Transverse colon (tissue), 4 donors: ENCODE results near the gene ILF3. TPM values are rescaled to one million over a fixed set of nuclear protein-coding genes. Genes with fewer than 3 reads are reported as not detected.

Source experiments
- DNase-seq: peaks from one replicate; pipeline ENCODE4 v3.0.0-alpha.2; 2019
- H3K27ac ChIP-seq, 4 donors: fragments of 200-600 bp; sonication (generic); 2 replicates each; pipeline ENCODE4 v1.5.1; 2016 to 2018; ENCODE audit warnings: inconsistent platforms in 4 of 4
- H3K27me3 ChIP-seq: fragments of 200-600 bp; sonication (generic); 2 replicates; pipeline ENCODE4 v1.5.1; 2017; ENCODE audit warnings: inconsistent platforms
- H3K36me3 ChIP-seq, 4 donors: fragments of 200-600 bp; sonication (generic); 2 replicates each; pipeline ENCODE4 v1.5.1; 2017 to 2019; ENCODE audit warnings: inconsistent platforms in 4 of 4
- H3K4me1 ChIP-seq, 4 donors: fragments of 200-600 bp; sonication (generic); 2 replicates each; pipeline ENCODE4 v1.5.1; 2017 to 2020; ENCODE audit warnings: inconsistent platforms in 4 of 4
- H3K4me3 ChIP-seq, 4 donors: fragments of 200-600 bp; sonication (generic); 1 replicate in 1 of 4; 2 replicates in 3 of 4; pipeline versions ENCODE4 v1.5.1 to v1.6.1; 2017 to 2019; ENCODE audit warnings: inconsistent platforms in 4 of 4
- H3K9me3 ChIP-seq, 2 donors: fragments of 200-600 bp; sonication (generic); 2 replicates each; pipeline ENCODE4 v1.5.1; 2017 to 2019; ENCODE audit warnings: inconsistent platforms in 2 of 2
- EP300 ChIP-seq: sonication (generic); formaldehyde crosslinking; IDR thresholded peaks from one replicate; pipeline ENCODE4 v1.6.1; 2017; ENCODE audit warnings: antibody characterized with exemption, low read depth
- POLR2A ChIP-seq: fragments of 450-650 bp; IDR thresholded peaks from one replicate; pipeline ENCODE4 v1.6.1; 2016; ENCODE audit warnings: antibody characterized with exemption, mild to moderate bottlenecking, moderate library complexity
- POLR2AphosphoS5 ChIP-seq, 3 donors: sonication (generic); formaldehyde crosslinking; IDR thresholded peaks; one replicate each; pipeline ENCODE4 v1.6.1; 2016; ENCODE audit warnings: antibody characterized with exemption in 3 of 3
- WGBS, 2 donors: methylation state at CpG; one replicate each; pipeline ENCODE4 v1.1.5; 2018; ENCODE audit warnings: low coverage in 1 of 2; 5-methylcytosine and 5-hydroxymethylcytosine counted together
- in situ Hi-C, 4 donors: fragments of 200-750 bp; cut with MboI; loops; one replicate each; pipeline versions ENCODE4 v1.15.0 to v1.15.1; 2017; ENCODE audit warnings: low sequenced_read_pairs in 3 of 4, low pct_ligation_motif_present in 1 of 4, low pct_unique_long_range_greater_than_20kb in 1 of 4
- intact Hi-C: fragments of 100-400 bp; cut with DNase I; formaldehyde crosslinking; loops from one replicate; pipeline ENCODE4 v1.15.1; 2023; ENCODE audit warnings: low total_unique reads
- total RNA-seq, 4 donors: library from RNA; depleted of rRNA; stranded (reverse); fragments of >200 nt; gene quantifications; one replicate each; pipeline ENCODE4 v1.1.0, GENCODE V29; 2016
- TF ChIP-seq, protein P1 (sequence below), 5 experiments: fragments of 200-600 bp in 3 of 5; fragments of 450-650 bp in 2 of 5; sonication (generic) in 3 of 5; IDR thresholded peaks; 1 replicate in 2 of 5; 2 replicates in 3 of 5; pipeline ENCODE4 v1.5.1; 2016 to 2017; ENCODE audit warnings: antibody characterized with exemption in 5 of 5, inconsistent platforms in 3 of 5, mild to moderate bottlenecking in 2 of 5, moderate library complexity in 1 of 5

ILF3 gene
- total RNA-seq, 4 donors from 2014 or later: 73.6 to 242 (median 151) TPM

DNA sequence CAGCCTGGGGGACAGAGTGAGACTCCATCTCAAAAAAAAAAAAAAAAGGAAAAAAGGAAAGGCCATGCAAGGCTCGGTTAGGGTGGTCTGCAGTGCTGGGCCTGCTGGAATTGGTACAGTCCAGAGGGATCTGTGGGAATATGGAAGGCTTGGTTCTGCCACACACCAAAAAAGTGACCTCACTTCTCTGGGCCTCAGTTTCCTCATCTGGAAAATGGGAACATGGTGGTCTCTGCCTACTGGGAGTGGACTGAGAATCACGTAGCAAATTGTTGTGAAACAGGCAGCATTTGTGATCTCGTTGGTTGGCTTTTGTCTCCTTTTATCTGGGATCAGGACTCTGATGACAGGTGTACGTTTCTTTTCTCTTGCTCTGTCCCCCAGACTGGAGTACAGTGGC lies 71.3 kb downstream of the ILF3 start:
- 83 to 88% methylated on average over 2 to 4 of the region's 4 CpGs for WGBS, 2 donors
- intact Hi-C loops: no loop called here

DNA sequence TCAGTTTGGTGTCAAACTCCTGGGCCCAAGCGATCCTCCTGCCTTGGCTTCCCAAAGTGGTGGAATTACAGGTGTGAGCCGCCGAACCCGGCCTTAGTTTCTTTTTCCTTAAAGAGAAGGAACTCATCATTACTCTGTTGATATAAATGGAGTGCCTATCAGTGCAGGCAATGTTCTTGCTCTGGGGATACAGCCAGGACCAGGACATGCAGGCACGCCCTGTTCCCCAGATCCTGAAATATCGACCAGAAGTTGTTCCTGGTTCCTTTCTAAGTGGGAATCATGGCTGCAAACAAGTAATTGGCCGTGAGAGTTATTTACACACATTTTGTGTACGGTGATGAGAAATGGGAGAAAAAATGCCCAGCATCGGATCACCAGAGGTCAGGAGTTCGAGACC lies 72.1 kb downstream of the ILF3 start:
- Histone ChIP-seq H3K4me3 (no peak overlapping the region), H3K27ac (peak overlapping the region; percentile 71 to 79 (median 73)), H3K36me3 (no peaks in the 10 kb centered on the region), H3K9me3 (no peaks in the 10 kb centered on the region), H3K4me1 (peaks cover 30 to 88% (median 64%) of the 10 kb centered on the region in 4 donors), H3K27me3 (no peaks in the 10 kb centered on the region)
- in situ Hi-C loops: no loop called here
- TF ChIP-seq POLR2AphosphoS5 (IDR thresholded peaks at IDR 0.05) (no peak), POLR2A (no peak), EP300 (no peak)
- TF ChIP-seq, protein P1, sequence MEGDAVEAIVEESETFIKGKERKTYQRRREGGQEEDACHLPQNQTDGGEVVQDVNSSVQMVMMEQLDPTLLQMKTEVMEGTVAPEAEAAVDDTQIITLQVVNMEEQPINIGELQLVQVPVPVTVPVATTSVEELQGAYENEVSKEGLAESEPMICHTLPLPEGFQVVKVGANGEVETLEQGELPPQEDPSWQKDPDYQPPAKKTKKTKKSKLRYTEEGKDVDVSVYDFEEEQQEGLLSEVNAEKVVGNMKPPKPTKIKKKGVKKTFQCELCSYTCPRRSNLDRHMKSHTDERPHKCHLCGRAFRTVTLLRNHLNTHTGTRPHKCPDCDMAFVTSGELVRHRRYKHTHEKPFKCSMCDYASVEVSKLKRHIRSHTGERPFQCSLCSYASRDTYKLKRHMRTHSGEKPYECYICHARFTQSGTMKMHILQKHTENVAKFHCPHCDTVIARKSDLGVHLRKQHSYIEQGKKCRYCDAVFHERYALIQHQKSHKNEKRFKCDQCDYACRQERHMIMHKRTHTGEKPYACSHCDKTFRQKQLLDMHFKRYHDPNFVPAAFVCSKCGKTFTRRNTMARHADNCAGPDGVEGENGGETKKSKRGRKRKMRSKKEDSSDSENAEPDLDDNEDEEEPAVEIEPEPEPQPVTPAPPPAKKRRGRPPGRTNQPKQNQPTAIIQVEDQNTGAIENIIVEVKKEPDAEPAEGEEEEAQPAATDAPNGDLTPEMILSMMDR (IDR thresholded peaks at IDR 0.05): no peak
- WGBS, 2 donors: 61 to 88% methylated on average over 3 to 10 of the region's 10 CpGs
- intact Hi-C loops: no loop called here
- DNase-seq: no peak

More for the DNA sequence above, 71.3 kb downstream of the ILF3 start:
- in situ Hi-C loops: no loop called here
- TF ChIP-seq POLR2AphosphoS5 (IDR thresholded peaks at IDR 0.05): no peak
- no peak for TF ChIP-seq EP300
- TF ChIP-seq POLR2A: no peak
- Histone ChIP-seq H3K4me1 (peaks cover 30 to 88% (median 65%) of the 10 kb centered on the region in 4 donors), H3K9me3 (no peaks in the 10 kb centered on the region), H3K27me3 (no peaks in the 10 kb centered on the region), H3K27ac (peak overlapping the region; percentile 71 to 79 (median 73)), H3K36me3 (no peaks in the 10 kb centered on the region), H3K4me3 (no peak overlapping the region)
- DNase-seq: no peak

DNA sequence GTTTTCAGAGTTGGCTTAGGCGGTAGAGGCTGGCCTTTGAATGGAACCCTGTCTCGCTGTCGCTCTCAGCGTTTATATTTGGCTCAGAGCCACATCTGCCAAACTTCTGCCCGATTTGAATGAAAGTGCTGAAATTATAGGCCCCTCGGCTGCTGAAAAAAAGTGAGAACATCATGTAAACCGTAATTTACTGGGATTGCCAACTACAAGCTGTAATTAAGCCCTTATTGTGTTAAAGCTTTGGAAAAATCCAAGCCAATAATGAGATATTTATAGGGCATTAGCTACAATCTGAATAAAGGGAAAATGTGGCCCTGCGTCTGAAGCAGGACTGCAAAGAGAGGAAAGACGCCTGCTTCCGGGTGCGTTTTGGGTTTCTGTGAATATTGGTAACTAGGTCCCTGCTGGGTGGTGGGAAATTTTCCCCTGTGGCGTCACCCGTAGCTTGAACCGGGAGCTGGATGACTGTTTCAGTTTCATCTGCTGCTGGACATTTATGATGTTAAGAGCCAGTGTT lies 73.6 kb downstream of the ILF3 start:
- DNase-seq: no peak
- intact Hi-C loops: no loop called here
- WGBS, 2 donors: 79 to 80% methylated on average over 7 to 14 of the region's 14 CpGs
- Histone ChIP-seq H3K4me3 (no peak overlapping the region), H3K27ac (peak overlapping the region; percentile 71 to 79 (median 73)), H3K9me3 (no peaks in the 10 kb centered on the region), H3K36me3 (no peaks in the 10 kb centered on the region), H3K27me3 (no peaks in the 10 kb centered on the region), H3K4me1 (peaks cover 30 to 93% (median 65%) of the 10 kb centered on the region in 4 donors)
- in situ Hi-C loops: no loop called here
- TF ChIP-seq, protein P1 (IDR thresholded peaks at IDR 0.05): no peak
- TF ChIP-seq EP300: no peak
- no peak for TF ChIP-seq POLR2AphosphoS5 (IDR thresholded peaks at IDR 0.05)
- no peak for TF ChIP-seq POLR2A

DNA sequence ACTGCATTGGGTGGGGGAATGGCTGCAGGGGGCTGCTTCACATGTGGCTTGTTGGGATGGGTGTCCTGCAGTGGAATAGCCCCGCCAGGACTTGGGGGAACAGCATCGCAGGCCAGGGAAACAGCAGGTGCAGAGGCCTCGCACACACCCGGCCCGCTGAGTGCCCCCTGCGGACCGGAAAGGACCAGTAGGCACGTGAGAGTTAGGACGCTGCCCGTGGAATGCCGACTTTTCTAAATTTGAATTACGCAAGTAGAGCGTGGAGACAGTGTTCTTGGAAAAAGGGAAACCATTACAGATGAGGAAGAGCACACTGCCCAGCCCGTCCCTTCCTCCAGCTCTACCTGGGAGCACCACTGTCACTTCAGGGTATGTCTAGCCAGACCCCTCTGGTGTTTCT lies 75.3 kb downstream of the ILF3 start:
- Histone ChIP-seq H3K27ac (peak overlapping the region; percentile 66 to 88 (median 75)), H3K4me1 (peaks cover 30 to 96% (median 60%) of the 10 kb centered on the region in 4 donors)

More for the DNA sequence above, 75.3 kb downstream of the ILF3 start:
- 95% methylated on average over 14 of the region's 14 CpGs; no CpG with 5 or more reads in 1 of the 2 donors for WGBS, 2 donors
- TF ChIP-seq, protein P1 (IDR thresholded peaks at IDR 0.05): no peak
- TF ChIP-seq EP300 (no peak), POLR2A (no peak)
- no peaks in the 10 kb centered on the region for H3K27me3 ChIP-seq
- intact Hi-C loops: no loop called here
- H3K36me3 ChIP-seq: no peaks in the 10 kb centered on the region
- in situ Hi-C loops: no loop called here
- H3K4me3 ChIP-seq: no peak overlapping the region
- H3K9me3 ChIP-seq: no peaks in the 10 kb centered on the region
- no peak for DNase-seq
